K562 (cell line): ENCODE results near the gene GAS2L2. TPM values are rescaled to one million over a fixed set of nuclear protein-coding genes. Genes with fewer than 3 reads are reported as not detected.

Experiments used
- BCL6 ChIP-seq: fragments of 250-450 bp; sonication (Bioruptor Pico); IDR thresholded peaks from 2 replicates; pipeline ENCODE4 v1.4.0; 2020
- CBX3 ChIP-seq, 2 experiments: IDR thresholded peaks; 1 replicate in 1 of 2; 2 replicates in 1 of 2; pipeline ENCODE4 v1.6.1; 2012; ENCODE audit warnings: inconsistent platforms in 2 of 2, low read length in 2 of 2, borderline replicate concordance in 1 of 2, control low read depth in 1 of 2
- EGR1 ChIP-seq: fragments of 450-650 bp; conservative IDR thresholded peaks from 2 replicates; pipeline ENCODE4 v1.6.1; 2017; ENCODE audit warnings: mild to moderate bottlenecking
- MCM5 ChIP-seq: fragments of 450-650 bp; IDR thresholded peaks from 2 replicates; pipeline ENCODE4 v1.6.1; 2016; ENCODE audit warnings: low read depth
- MEIS2 ChIP-seq: fragments of 450-650 bp; IDR thresholded peaks from 2 replicates; pipeline ENCODE4 v1.6.1; 2014; ENCODE audit warnings: mild to moderate bottlenecking; ENCODE audit not compliant: partially characterized antibody
- RAD21 ChIP-seq, 2 experiments: fragments of 250-450 bp in 1 of 2; fragments of 450-650 bp in 1 of 2; sonication (Bioruptor Pico) in 1 of 2; formaldehyde crosslinking in 1 of 2; IDR thresholded peaks in 1 of 2; conservative IDR thresholded peaks in 1 of 2; 2 replicates each; pipeline versions ENCODE4 v1.4.0 to v1.8.0; 2020 to 2022; ENCODE audit warnings: mild to moderate bottlenecking in 2 of 2, moderate library complexity in 1 of 2
- RCOR1 ChIP-seq, 2 experiments: IDR thresholded peaks; 2 replicates each; pipeline ENCODE4 v1.6.1; 2012; ENCODE audit warnings: low read depth in 2 of 2, low read length in 2 of 2, borderline replicate concordance in 1 of 2, improper control_type of control experiment in 1 of 2
- SUPT5H ChIP-seq: fragments of 450-650 bp; IDR thresholded peaks from 2 replicates; pipeline ENCODE4 v1.6.1; 2016
- TAF1 ChIP-seq: IDR thresholded peaks from 2 replicates; pipeline ENCODE4 v1.6.1; 2011; ENCODE audit warnings: mild to moderate bottlenecking, low read length, moderate library complexity; ENCODE audit not compliant: insufficient read depth, control insufficient read depth, severe bottlenecking; ENCODE audit errors: extremely low read depth
- TARDBP ChIP-seq: fragments of 450-650 bp; IDR thresholded peaks from 2 replicates; pipeline ENCODE4 v1.6.1; 2016
- ZNF165 ChIP-seq: fragments of 250-450 bp; sonication (Bioruptor Pico); IDR thresholded peaks from 2 replicates; pipeline ENCODE4 v1.4.0; 2020; ENCODE audit warnings: borderline replicate concordance
- ZNF253 ChIP-seq: fragments of 250-450 bp; sonication (Bioruptor Pico); conservative IDR thresholded peaks from 2 replicates; pipeline ENCODE4 v1.6.1; 2021; ENCODE audit warnings: mild to moderate bottlenecking
- ZNF274 ChIP-seq: IDR thresholded peaks from 2 replicates; pipeline ENCODE4 v1.6.1; 2011; ENCODE audit warnings: low read depth, mild to moderate bottlenecking, low read length, moderate library complexity, borderline replicate concordance
- polyA plus RNA-seq, 8 experiments: library from polyadenylated mRNA; depleted of rRNA in 4 of 8; stranded (reverse) in 5 of 8; unstranded in 3 of 8; fragments of >200 nt; fragmentation: Nextera tagmentation in 2 of 8; fragmentation: Illumina TruSeq in 1 of 8; extraction: Ambion mirVana in 2 of 8; extraction: Trizol in 1 of 8; gene quantifications; 2 replicates each; pipeline versions ENCODE4 v1.2.1 to v1.2.3, GENCODE V29; 2011 to 2014; ENCODE audit warnings: inconsistent platforms in 1 of 8, missing spikeins in 1 of 8
- total RNA-seq, 7 experiments: library from RNA; depleted of rRNA in 6 of 7; stranded (reverse); fragments of >200 nt in 6 of 7; fragmentation: Illumina TruSeq in 2 of 7; extraction: Trizol in 2 of 7; gene quantifications; 2 replicates each; pipeline versions ENCODE4 v1.2.1 to v1.2.3, GENCODE V29; 2011 to 2021; ENCODE audit warnings: low replicate concordance in 1 of 7
- TF ChIP-seq, protein P1 (sequence below): fragments of 250-450 bp; sonication (Bioruptor Pico); IDR thresholded peaks from 2 replicates; pipeline ENCODE4 v1.5.0; 2020; ENCODE audit warnings: mild to moderate bottlenecking, borderline replicate concordance
- TF ChIP-seq, protein P2 (sequence below): fragments of 250-450 bp; sonication (Bioruptor Pico); IDR thresholded peaks from 2 replicates; pipeline ENCODE4 v1.9.0; 2021; ENCODE audit warnings: mild to moderate bottlenecking
- TF ChIP-seq, protein P3 (sequence below): fragments of 450-650 bp; IDR thresholded peaks from 2 replicates; pipeline ENCODE4 v1.6.1; 2018; ENCODE audit warnings: mild to moderate bottlenecking, low read depth; ENCODE audit not compliant: partially characterized antibody

GAS2L2 gene
- total and polyA plus RNA-seq, 9 of the 15 experiments (the other 6 are each of a cell fraction or from before 2014, with no cell fraction given), result not detected

DNA sequence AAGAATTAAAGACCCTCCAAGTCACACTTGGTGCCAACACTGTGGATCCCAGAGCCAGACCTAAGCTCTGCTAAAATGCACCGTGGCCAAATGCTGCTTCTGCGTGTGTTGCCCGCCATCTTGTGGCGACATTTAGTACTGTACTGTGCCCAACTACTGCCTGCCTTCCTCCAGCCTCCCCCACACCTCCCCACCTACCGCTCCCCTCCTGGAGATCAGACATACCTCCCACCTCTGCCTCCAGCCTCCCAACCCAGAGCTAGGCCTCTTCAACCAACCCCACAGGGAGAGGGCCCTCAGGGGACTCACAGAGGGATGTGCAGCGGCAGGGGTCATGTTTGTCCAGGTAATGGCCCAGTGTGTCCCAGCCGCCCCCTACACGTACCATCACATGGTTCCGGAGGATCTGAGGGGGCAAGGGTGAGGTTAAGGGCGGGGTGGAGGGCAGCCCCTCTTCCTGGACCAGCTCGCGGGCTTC lies 5.5 kb downstream of the GAS2L2 start (continued):
- TF ChIP-seq ZNF253 (no peak), SUPT5H (no peak), TAF1 (no peak), ZNF274 (no peak), RCOR1 (IDR thresholded peaks at IDR 0.05; ENCODE audit: borderline replicate concordance in 1 of 2, low read depth in 2 of 2, low read length in 2 of 2) (peak in 1 of 2 experiments; percentile 20; a peak in 1 of 4 replicates), BCL6 (CRISPR knock-in tag) (no peak), MCM5 (no peak), MEIS2 (no peak), CBX3 (IDR thresholded peaks at IDR 0.05; ENCODE audit: borderline replicate concordance in 1 of 2, low read length in 2 of 2) (no peak), ZNF165 (CRISPR knock-in tag) (no peak), TARDBP (no peak), RAD21 (CRISPR knock-in tag; conservative IDR thresholded peaks at IDR 0.05 in 1 of 2, IDR thresholded peaks at IDR 0.05 in 1 of 2) (peak; percentile 74 to 93), EGR1 (peak; percentile 36; the same call in 1 of the 2 replicates)
- TF ChIP-seq, protein P1, sequence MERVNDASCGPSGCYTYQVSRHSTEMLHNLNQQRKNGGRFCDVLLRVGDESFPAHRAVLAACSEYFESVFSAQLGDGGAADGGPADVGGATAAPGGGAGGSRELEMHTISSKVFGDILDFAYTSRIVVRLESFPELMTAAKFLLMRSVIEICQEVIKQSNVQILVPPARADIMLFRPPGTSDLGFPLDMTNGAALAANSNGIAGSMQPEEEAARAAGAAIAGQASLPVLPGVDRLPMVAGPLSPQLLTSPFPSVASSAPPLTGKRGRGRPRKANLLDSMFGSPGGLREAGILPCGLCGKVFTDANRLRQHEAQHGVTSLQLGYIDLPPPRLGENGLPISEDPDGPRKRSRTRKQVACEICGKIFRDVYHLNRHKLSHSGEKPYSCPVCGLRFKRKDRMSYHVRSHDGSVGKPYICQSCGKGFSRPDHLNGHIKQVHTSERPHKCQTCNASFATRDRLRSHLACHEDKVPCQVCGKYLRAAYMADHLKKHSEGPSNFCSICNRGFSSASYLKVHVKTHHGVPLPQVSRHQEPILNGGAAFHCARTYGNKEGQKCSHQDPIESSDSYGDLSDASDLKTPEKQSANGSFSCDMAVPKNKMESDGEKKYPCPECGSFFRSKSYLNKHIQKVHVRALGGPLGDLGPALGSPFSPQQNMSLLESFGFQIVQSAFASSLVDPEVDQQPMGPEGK (CRISPR knock-in tag), result no peak
- TF ChIP-seq, protein P2, sequence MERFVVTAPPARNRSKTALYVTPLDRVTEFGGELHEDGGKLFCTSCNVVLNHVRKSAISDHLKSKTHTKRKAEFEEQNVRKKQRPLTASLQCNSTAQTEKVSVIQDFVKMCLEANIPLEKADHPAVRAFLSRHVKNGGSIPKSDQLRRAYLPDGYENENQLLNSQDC (CRISPR knock-in tag), result no peak
- TF ChIP-seq, protein P3, sequence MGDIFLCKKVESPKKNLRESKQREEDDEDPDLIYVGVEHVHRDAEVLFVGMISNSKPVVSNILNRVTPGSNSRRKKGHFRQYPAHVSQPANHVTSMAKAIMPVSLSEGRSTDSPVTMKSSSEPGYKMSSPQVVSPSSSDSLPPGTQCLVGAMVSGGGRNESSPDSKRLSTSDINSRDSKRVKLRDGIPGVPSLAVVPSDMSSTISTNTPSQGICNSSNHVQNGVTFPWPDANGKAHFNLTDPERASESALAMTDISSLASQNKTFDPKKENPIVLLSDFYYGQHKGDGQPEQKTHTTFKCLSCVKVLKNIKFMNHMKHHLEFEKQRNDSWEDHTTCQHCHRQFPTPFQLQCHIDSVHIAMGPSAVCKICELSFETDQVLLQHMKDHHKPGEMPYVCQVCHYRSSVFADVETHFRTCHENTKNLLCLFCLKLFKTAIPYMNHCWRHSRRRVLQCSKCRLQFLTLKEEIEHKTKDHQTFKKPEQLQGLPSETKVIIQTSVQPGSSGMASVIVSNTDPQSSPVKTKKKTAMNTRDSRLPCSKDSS, result no peak
